ENCODE data around the gene MYBBP1A.

Gene MYBBP1A

DNA sequence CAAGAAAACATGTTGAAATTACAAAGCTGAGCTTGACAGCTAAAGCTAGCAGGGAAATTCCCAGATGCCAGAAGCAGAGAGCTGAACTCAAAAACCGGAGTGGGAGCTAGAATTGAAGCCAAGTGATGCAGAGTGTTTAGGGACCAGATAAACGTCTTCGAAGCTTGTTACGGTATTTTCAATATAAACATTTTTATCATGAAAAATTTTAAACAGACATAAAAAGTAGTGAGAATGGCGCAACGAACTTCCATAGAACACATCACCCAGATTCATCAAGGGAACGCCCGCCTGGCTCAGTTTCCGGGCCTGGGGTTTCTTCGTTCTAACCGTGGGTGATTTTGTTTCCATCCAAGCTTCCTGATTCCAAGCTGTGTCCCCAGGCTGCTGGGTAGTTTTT, 38.4 kb downstream of the MYBBP1A start:
- no peaks in the 10 kb centered on the region for H3K79me2 ChIP-seq (ENCODE audit: insufficient read depth, low read depth)
- H3K4me2 ChIP-seq = no peak overlapping the region
- no peak overlapping the region for H3K4me3 ChIP-seq (IDR thresholded peaks at IDR 0.05; ENCODE audit: insufficient read depth, low read depth, low read length)
- no peak overlapping the region for H3K27ac ChIP-seq
- no peaks in the 10 kb centered on the region for H3K4me1 ChIP-seq (ENCODE audit: low read depth, poor library complexity, severe bottlenecking)
- H4K20me1 ChIP-seq (ENCODE audit: insufficient read depth) = no peaks in the 10 kb centered on the region
- TF ChIP-seq, protein P1, sequence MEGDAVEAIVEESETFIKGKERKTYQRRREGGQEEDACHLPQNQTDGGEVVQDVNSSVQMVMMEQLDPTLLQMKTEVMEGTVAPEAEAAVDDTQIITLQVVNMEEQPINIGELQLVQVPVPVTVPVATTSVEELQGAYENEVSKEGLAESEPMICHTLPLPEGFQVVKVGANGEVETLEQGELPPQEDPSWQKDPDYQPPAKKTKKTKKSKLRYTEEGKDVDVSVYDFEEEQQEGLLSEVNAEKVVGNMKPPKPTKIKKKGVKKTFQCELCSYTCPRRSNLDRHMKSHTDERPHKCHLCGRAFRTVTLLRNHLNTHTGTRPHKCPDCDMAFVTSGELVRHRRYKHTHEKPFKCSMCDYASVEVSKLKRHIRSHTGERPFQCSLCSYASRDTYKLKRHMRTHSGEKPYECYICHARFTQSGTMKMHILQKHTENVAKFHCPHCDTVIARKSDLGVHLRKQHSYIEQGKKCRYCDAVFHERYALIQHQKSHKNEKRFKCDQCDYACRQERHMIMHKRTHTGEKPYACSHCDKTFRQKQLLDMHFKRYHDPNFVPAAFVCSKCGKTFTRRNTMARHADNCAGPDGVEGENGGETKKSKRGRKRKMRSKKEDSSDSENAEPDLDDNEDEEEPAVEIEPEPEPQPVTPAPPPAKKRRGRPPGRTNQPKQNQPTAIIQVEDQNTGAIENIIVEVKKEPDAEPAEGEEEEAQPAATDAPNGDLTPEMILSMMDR (conservative IDR thresholded peaks at IDR 0.05; ENCODE audit: low read depth, low read length) = no peak
- H3K9ac ChIP-seq = no peak overlapping the region
- no peak overlapping the region for H2AFZ ChIP-seq (ENCODE audit: low read depth)
- H3K27me3 ChIP-seq (ENCODE audit: insufficient read depth, low read depth) = no peaks in the 10 kb centered on the region; the same call in 1 of the 2 replicates
- H3K36me3 ChIP-seq (ENCODE audit: insufficient read depth) = no peaks in the 10 kb centered on the region

DNA sequence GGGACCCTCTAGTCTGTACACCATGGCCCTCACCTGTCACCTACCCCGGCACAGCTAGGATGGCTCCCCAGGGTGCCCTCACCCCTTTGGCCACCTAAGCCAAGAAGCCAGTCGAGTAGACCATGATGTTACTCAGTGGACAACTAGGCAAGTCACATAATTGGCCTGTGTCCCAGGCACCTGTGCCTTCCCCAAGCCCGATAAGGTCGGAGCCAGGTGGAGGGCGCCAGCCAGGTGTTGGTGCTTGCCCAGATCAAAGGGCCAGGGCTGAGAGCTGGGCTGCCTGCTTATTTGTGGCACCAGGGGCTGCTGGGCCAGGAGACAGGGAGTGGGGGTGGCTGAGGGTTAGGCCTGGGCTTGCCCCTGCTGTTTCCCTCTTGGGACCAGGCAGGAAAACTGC, 39.7 kb downstream of the MYBBP1A start:
- Histone ChIP-seq H3K79me2 (ENCODE audit: insufficient read depth, low read depth) (no peaks in the 10 kb centered on the region), H3K4me2 (no peak overlapping the region), H3K27ac (no peak overlapping the region), H3K4me3 (IDR thresholded peaks at IDR 0.05; ENCODE audit: insufficient read depth, low read depth, low read length) (no peak overlapping the region), H3K9ac (no peak overlapping the region), H3K4me1 (ENCODE audit: low read depth, poor library complexity, severe bottlenecking) (no peaks in the 10 kb centered on the region), H4K20me1 (ENCODE audit: insufficient read depth) (no peaks in the 10 kb centered on the region), H2AFZ (ENCODE audit: low read depth) (no peak overlapping the region), H3K36me3 (ENCODE audit: insufficient read depth) (no peaks in the 10 kb centered on the region), H3K27me3 (ENCODE audit: insufficient read depth, low read depth) (peaks cover 4% of the 10 kb centered on the region; the same call in 1 of the 2 replicates)
- TF ChIP-seq, protein P1 (conservative IDR thresholded peaks at IDR 0.05; ENCODE audit: low read depth, low read length) = no peak

DNA sequence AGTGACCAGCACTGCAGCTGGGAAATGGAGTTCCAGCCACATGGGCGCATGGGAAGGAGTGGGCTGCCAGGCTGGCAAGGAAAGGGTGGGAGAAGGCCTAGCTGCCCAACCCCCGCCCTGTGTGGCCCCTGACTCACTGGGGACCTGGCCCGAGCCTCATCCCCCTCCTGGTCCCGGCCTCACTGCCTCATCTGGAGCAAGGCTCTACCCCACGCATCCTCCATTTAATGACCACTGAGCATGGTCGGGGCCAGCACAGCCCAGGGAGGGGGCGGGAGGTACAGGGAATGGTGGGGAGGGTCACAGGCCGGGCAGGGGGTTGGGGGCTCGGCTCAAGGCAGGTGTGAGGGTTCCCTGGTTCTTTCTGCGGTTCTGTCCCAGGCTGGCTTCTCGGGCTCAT, 40.4 kb downstream of the MYBBP1A start:
- no peak overlapping the region for H3K4me3 ChIP-seq (IDR thresholded peaks at IDR 0.05; ENCODE audit: insufficient read depth, low read depth, low read length)
- H4K20me1 ChIP-seq (ENCODE audit: insufficient read depth) = no peaks in the 10 kb centered on the region
- no peaks in the 10 kb centered on the region for H3K4me1 ChIP-seq (ENCODE audit: low read depth, poor library complexity, severe bottlenecking)
- H3K9ac ChIP-seq = no peak overlapping the region
- H3K27me3 ChIP-seq (ENCODE audit: insufficient read depth, low read depth) = peaks cover 4% of the 10 kb centered on the region; the same call in 1 of the 2 replicates
- H3K36me3 ChIP-seq (ENCODE audit: insufficient read depth) = no peaks in the 10 kb centered on the region
- no peak overlapping the region for H3K27ac ChIP-seq
- H3K79me2 ChIP-seq (ENCODE audit: insufficient read depth, low read depth) = no peaks in the 10 kb centered on the region
- no peak overlapping the region for H3K4me2 ChIP-seq
- TF ChIP-seq, protein P1 (conservative IDR thresholded peaks at IDR 0.05; ENCODE audit: low read depth, low read length) = no peak
- H2AFZ ChIP-seq (ENCODE audit: low read depth) = no peak overlapping the region

DNA sequence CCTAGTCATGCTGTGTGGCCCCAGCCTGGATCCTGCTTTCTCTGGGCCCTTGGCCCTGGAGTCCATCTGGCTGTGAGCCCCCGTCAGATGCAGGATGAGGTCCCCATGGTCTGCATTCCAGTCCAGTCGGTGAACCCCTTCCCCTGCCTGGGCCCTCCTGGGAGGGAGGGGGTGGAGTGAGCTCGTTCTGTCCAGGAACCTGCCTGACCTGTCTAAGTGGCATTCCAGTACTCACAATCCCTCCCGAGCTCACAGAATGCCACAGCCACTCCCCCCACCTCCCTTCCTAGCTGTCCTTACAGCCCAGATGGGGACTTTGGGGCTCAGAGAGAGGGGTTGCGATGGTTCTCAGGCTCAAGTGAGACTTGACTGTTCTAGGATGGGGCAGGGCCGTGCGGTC, 41.0 kb downstream of the MYBBP1A start:
- H3K79me2 ChIP-seq (ENCODE audit: insufficient read depth, low read depth) = no peaks in the 10 kb centered on the region
- H3K27ac ChIP-seq = no peak overlapping the region
- no peaks in the 10 kb centered on the region for H4K20me1 ChIP-seq (ENCODE audit: insufficient read depth)
- no peaks in the 10 kb centered on the region for H3K36me3 ChIP-seq (ENCODE audit: insufficient read depth)
- H3K27me3 ChIP-seq (ENCODE audit: insufficient read depth, low read depth) = peaks cover 4% of the 10 kb centered on the region; the same call in 1 of the 2 replicates
- no peak overlapping the region for H3K9ac ChIP-seq
- no peak overlapping the region for H3K4me2 ChIP-seq
- no peak overlapping the region for H2AFZ ChIP-seq (ENCODE audit: low read depth)
- TF ChIP-seq, protein P1 (conservative IDR thresholded peaks at IDR 0.05; ENCODE audit: low read depth, low read length) = no peak
- no peaks in the 10 kb centered on the region for H3K4me1 ChIP-seq (ENCODE audit: low read depth, poor library complexity, severe bottlenecking)
- H3K4me3 ChIP-seq (IDR thresholded peaks at IDR 0.05; ENCODE audit: insufficient read depth, low read depth, low read length) = no peak overlapping the region

Measured in KMS-11 (cell line).